HepG2 (cell line): ENCODE results near the gene ADARB2.

Experiments
- AKNA ChIP-seq: sonication (generic); formaldehyde crosslinking; IDR thresholded peaks from 2 replicates; pipeline ENCODE4 v1.4.0; 2020; ENCODE audit warnings: missing genetic modification reagents, borderline replicate concordance
- ZNF839 ChIP-seq: sonication (generic); formaldehyde crosslinking; IDR thresholded peaks from 2 replicates; pipeline ENCODE4 v1.4.0; 2020; ENCODE audit warnings: missing genetic modification reagents, mild to moderate bottlenecking, borderline replicate concordance

- TF ChIP-seq AKNA (CRISPR knock-in tag) (no peak), ZNF839 (CRISPR knock-in tag) (no peak)
Observed at GRCh38 chr10:1726861-1727260, 10.5 kb downstream of the ADARB2 start.
